Measurements from ENCODE around the gene PLEKHG4B. TPM values are rescaled to one million over a fixed set of nuclear protein-coding genes. Genes with fewer than 3 reads are reported as not detected.
"Not testable (repeated sequence)": the region's sequence is repeated elsewhere in the genome, so short reads cannot be mapped to it uniquely, and the experiment has no call there.

PLEKHG4B gene
- total RNA-seq, 2 donors from 2014 or later, result 8.9 to 14.4 TPM

DNA sequence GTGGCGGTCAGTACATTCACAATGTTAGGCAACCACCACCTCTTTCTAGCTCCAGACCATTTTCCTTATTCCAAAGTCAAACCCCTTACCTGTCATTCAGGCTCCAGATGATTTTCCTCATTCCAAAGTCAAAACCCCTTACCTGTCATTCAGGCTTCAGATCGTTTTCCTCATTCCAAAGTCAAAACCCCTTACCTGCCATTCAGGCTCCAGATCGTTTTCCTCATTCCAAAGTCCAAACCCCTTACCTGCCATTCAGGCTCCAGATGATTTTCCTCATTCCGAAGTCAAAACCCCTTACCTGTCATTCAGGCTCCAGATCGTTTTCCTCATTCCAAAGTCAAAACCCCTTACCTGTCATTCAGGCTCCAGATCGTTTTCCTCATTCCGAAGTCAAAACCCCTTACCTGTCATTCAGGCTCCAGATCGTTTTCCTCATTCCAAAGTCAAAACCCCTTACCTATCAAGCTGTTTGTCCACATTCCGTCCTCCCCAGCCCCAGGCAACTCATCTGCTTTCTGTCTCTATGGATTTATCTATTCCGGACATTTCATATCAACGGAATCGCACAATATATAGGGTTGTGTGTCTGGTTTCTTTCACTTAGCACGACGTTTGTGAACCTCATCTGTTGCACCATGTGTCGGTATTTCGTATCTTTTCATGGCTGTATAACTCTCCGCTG is 5.2 kb downstream of the PLEKHG4B start:
- 87% methylated on average over 17 of the region's 17 CpGs for WGBS
- DNase-seq (ENCODE audit: low spot score), result no peak
- intact Hi-C loops (cut with DNase I), result no loop called here

DNA sequence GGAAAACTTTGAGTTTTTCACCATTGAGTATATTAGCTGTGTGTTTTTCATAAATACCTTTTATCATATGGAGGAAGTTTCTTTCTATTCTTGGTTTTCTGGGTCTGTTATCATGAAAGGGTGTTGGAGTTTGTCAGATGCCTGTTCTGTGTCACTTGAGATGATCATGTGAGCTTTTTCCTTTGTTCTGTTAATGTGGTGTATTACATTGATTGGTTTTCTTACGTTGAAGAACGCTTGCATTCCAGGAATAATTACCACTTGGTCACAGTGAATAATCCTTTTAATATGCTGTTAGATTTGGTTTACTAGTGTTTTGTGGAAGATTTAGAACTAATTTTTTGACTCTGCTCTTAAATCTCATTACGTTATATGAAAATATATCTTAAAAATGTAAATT is 7.8 kb downstream of the PLEKHG4B start:
- no peak overlapping the region for H3K27ac ChIP-seq
- DNase-seq (ENCODE audit: low spot score), result no peak
- H3K27me3 ChIP-seq (replicated peaks; ENCODE audit: insufficient read depth), result no peaks in the 10 kb centered on the region
- TF ChIP-seq POLR2A (IDR thresholded peaks at IDR 0.05) (no peak), POLR2AphosphoS5 (IDR thresholded peaks at IDR 0.05) (no peak)
- TF ChIP-seq, protein P1, sequence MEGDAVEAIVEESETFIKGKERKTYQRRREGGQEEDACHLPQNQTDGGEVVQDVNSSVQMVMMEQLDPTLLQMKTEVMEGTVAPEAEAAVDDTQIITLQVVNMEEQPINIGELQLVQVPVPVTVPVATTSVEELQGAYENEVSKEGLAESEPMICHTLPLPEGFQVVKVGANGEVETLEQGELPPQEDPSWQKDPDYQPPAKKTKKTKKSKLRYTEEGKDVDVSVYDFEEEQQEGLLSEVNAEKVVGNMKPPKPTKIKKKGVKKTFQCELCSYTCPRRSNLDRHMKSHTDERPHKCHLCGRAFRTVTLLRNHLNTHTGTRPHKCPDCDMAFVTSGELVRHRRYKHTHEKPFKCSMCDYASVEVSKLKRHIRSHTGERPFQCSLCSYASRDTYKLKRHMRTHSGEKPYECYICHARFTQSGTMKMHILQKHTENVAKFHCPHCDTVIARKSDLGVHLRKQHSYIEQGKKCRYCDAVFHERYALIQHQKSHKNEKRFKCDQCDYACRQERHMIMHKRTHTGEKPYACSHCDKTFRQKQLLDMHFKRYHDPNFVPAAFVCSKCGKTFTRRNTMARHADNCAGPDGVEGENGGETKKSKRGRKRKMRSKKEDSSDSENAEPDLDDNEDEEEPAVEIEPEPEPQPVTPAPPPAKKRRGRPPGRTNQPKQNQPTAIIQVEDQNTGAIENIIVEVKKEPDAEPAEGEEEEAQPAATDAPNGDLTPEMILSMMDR (IDR thresholded peaks at IDR 0.05), result no peak
- no peak overlapping the region for H3K4me3 ChIP-seq
- no peaks in the 10 kb centered on the region for H3K4me1 ChIP-seq (replicated peaks)
- H3K36me3 ChIP-seq, result no peaks in the 10 kb centered on the region
- intact Hi-C loops (cut with DNase I), result no loop called here
- WGBS, result 83% methylated on average over 3 of the region's 3 CpGs
- no peaks in the 10 kb centered on the region for H3K9me3 ChIP-seq

More for the DNA sequence above, 5.2 kb downstream of the PLEKHG4B start:
- TF ChIP-seq POLR2AphosphoS5 (IDR thresholded peaks at IDR 0.05), result no peak
- no peak overlapping the region for H3K4me3 ChIP-seq
- no peaks in the 10 kb centered on the region for H3K9me3 ChIP-seq
- no peak overlapping the region for H3K27ac ChIP-seq
- no peaks in the 10 kb centered on the region for H3K27me3 ChIP-seq (replicated peaks; ENCODE audit: insufficient read depth)
- H3K36me3 ChIP-seq, result no peaks in the 10 kb centered on the region
- H3K4me1 ChIP-seq (replicated peaks), result no peaks in the 10 kb centered on the region

- H3K27ac ChIP-seq, result no peak overlapping the region
- H3K4me1 ChIP-seq (replicated peaks), result no peaks in the 10 kb centered on the region
- no peak overlapping the region for H3K4me3 ChIP-seq
- 67% methylated on average over 14 of the region's 15 CpGs for WGBS
- H3K9me3 ChIP-seq, result no peaks in the 10 kb centered on the region
- H3K27me3 ChIP-seq (replicated peaks; ENCODE audit: insufficient read depth), result no peaks in the 10 kb centered on the region
- no peak for DNase-seq (ENCODE audit: low spot score)
- H3K36me3 ChIP-seq, result no peaks in the 10 kb centered on the region
- intact Hi-C loops (cut with DNase I), result no loop called here
- TF ChIP-seq POLR2A (IDR thresholded peaks at IDR 0.05), result no peak
- TF ChIP-seq POLR2AphosphoS5 (IDR thresholded peaks at IDR 0.05), result no peak
- TF ChIP-seq, protein P1 (IDR thresholded peaks at IDR 0.05), result no peak
Observed at GRCh38 chr5:102411-103043, 10.6 kb downstream of the PLEKHG4B start.

GRCh38 chr5:104106-104505 is 12.1 kb downstream of the PLEKHG4B start:
- H3K27ac ChIP-seq; H3K4me3 ChIP-seq; H3K4me1 ChIP-seq (replicated peaks); DNase-seq (ENCODE audit: low spot score); H3K9me3 ChIP-seq; H3K27me3 ChIP-seq (replicated peaks; ENCODE audit: insufficient read depth); intact Hi-C loops (cut with DNase I); H3K36me3 ChIP-seq: not testable (repeated sequence)
- 71% methylated on average over 9 of the region's 9 CpGs for WGBS

- no peaks in the 10 kb centered on the region for H3K9me3 ChIP-seq
- H3K36me3 ChIP-seq, result no peaks in the 10 kb centered on the region
- no peak for TF ChIP-seq POLR2AphosphoS5 (IDR thresholded peaks at IDR 0.05)
- H3K4me1 ChIP-seq (replicated peaks), result no peaks in the 10 kb centered on the region
- no peaks in the 10 kb centered on the region for H3K27me3 ChIP-seq (replicated peaks; ENCODE audit: insufficient read depth)
- DNase-seq (ENCODE audit: low spot score), result no peak
- H3K4me3 ChIP-seq, result no peak overlapping the region
- no peak overlapping the region for H3K27ac ChIP-seq
- intact Hi-C loops (cut with DNase I), result no loop called here
- WGBS, result 79% methylated on average over 6 of the region's 6 CpGs
Observed at GRCh38 chr5:104778-105296, 12.9 kb downstream of the PLEKHG4B start.

DNA sequence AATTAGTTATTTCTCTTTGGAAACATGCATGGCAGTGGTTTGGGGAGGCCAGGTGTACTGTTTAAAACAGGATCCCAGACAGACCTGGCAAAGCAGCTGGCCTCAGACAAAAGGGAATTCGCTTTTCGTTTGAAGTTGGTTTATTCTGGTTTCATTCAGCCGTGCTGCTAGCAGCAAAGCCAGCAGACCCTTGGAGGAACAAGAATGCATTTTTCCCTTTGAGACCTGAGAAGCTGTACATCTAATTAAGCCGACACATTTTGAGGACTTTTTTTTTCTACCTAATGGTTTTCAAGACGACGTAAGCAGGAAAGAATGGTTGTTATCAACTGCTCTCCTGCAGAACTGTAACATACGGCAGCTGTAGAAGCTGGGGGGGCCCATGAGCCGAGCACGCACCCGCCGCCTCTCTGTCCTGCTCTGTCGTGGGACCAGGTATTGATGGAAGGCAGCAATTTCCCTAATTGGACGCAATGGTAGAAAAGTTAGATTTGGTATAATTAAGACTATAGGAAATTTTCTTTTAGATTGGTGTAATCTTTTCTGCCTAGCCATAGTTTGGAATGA is 13.6 kb downstream of the PLEKHG4B start:
- intact Hi-C loops (cut with DNase I), result no loop called here
- no peak for DNase-seq (ENCODE audit: low spot score)
- Histone ChIP-seq H3K4me3 (no peak overlapping the region), H3K9me3 (no peaks in the 10 kb centered on the region), H3K27me3 (replicated peaks; ENCODE audit: insufficient read depth) (no peaks in the 10 kb centered on the region), H3K4me1 (replicated peaks) (no peaks in the 10 kb centered on the region), H3K27ac (no peak overlapping the region), H3K36me3 (no peaks in the 10 kb centered on the region)
- TF ChIP-seq POLR2AphosphoS5 (IDR thresholded peaks at IDR 0.05) (no peak), POLR2A (IDR thresholded peaks at IDR 0.05) (no peak)
- TF ChIP-seq, protein P1 (IDR thresholded peaks at IDR 0.05), result no peak
- WGBS, result 49% methylated on average over 13 of the region's 13 CpGs
